ENCODE measurements around the gene HACD2.

HACD2 gene

DNA sequence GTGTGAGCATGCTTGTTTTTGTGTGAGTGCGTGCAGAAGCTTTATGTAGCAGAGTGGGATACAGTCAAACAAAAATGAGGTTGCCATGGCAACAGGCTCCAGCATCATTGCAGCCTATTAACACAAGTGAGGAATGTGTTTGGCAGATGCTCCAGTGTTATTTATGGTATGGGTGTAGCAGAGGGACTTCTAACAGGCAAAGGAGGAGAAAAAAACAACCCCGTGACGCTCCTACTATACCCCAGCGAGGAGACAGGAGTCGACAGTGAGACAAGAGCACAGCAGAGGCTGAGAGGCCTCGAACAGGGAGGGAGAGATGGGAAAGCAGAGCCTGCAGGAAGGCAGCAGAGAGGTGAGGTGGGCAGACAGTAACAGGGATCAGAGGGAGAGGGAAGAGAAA is 140.8 kb downstream of the HACD2 start:
- peak; percentile 13 for DNase-seq

GRCh38 chr3:123442908-123443307 is 141.9 kb downstream of the HACD2 start:
- DNase-seq, result no peak

GRCh38 chr3:123442125-123442524 is 142.7 kb downstream of the HACD2 start:
- DNase-seq, result no peak
